ENCODE data around the gene DTX3L.

The DTX3L gene

GRCh38 chr3:122594025-122594424, 29.9 kb downstream of the DTX3L start:
- Histone ChIP-seq H3K4me3 (replicated peaks; ENCODE audit: insufficient read depth, low read length) (no peak overlapping the region), H3K27me3 (ENCODE audit: insufficient read depth, poor library complexity, severe bottlenecking) (no peaks in the 10 kb centered on the region), H3K27ac (replicated peaks) (no peak overlapping the region)
- DNase-seq (ENCODE audit: low read depth in 1 of 2, low spot score in 1 of 2): no peak
- TF ChIP-seq REST (IDR thresholded peaks at IDR 0.05; ENCODE audit: insufficient replicate concordance, low read depth) (no peak), CTCF (IDR thresholded peaks at IDR 0.05; ENCODE audit: insufficient read depth, low read length) (no peak), SPI1 (IDR thresholded peaks at IDR 0.05; ENCODE audit: borderline replicate concordance, low read depth) (no peak), GABPA (IDR thresholded peaks at IDR 0.05; ENCODE audit: low read depth) (no peak)

- no peak for TF ChIP-seq POLR2AphosphoS5 (IDR thresholded peaks at IDR 0.05; ENCODE audit: low read depth)
- no peak for TF ChIP-seq REST (IDR thresholded peaks at IDR 0.05; ENCODE audit: insufficient replicate concordance, low read depth)
- TF ChIP-seq GABPA (IDR thresholded peaks at IDR 0.05; ENCODE audit: low read depth): no peak
- no peak for TF ChIP-seq SPI1 (IDR thresholded peaks at IDR 0.05; ENCODE audit: borderline replicate concordance, low read depth)
- TF ChIP-seq CTCF (IDR thresholded peaks at IDR 0.05; ENCODE audit: insufficient read depth, low read length): no peak
- Histone ChIP-seq H3K27me3 (ENCODE audit: insufficient read depth, poor library complexity, severe bottlenecking) (no peaks in the 10 kb centered on the region), H3K27ac (replicated peaks) (no peak overlapping the region), H3K4me3 (replicated peaks; ENCODE audit: insufficient read depth, low read length) (no peak overlapping the region)
- no peak for DNase-seq (ENCODE audit: low read depth in 1 of 2, low spot score in 1 of 2)
Observed at GRCh38 chr3:122598151-122598550, 34.0 kb downstream of the DTX3L start.

- TF ChIP-seq REST (IDR thresholded peaks at IDR 0.05; ENCODE audit: insufficient replicate concordance, low read depth): no peak
- no peak for TF ChIP-seq GABPA (IDR thresholded peaks at IDR 0.05; ENCODE audit: low read depth)
- TF ChIP-seq CTCF (IDR thresholded peaks at IDR 0.05; ENCODE audit: insufficient read depth, low read length): no peak
- TF ChIP-seq POLR2AphosphoS5 (IDR thresholded peaks at IDR 0.05; ENCODE audit: low read depth): no peak
- no peak for TF ChIP-seq SPI1 (IDR thresholded peaks at IDR 0.05; ENCODE audit: borderline replicate concordance, low read depth)
- H3K27ac ChIP-seq (replicated peaks): no peak overlapping the region
- no peak overlapping the region for H3K4me3 ChIP-seq (replicated peaks; ENCODE audit: insufficient read depth, low read length)
- DNase-seq (ENCODE audit: low read depth in 1 of 2, low spot score in 1 of 2): no peak
- H3K27me3 ChIP-seq (ENCODE audit: insufficient read depth, poor library complexity, severe bottlenecking): no peaks in the 10 kb centered on the region
Observed at GRCh38 chr3:122598556-122598955, 34.4 kb downstream of the DTX3L start.
